ENCODE results near the gene SEC14L2.

The SEC14L2 gene

DNA sequence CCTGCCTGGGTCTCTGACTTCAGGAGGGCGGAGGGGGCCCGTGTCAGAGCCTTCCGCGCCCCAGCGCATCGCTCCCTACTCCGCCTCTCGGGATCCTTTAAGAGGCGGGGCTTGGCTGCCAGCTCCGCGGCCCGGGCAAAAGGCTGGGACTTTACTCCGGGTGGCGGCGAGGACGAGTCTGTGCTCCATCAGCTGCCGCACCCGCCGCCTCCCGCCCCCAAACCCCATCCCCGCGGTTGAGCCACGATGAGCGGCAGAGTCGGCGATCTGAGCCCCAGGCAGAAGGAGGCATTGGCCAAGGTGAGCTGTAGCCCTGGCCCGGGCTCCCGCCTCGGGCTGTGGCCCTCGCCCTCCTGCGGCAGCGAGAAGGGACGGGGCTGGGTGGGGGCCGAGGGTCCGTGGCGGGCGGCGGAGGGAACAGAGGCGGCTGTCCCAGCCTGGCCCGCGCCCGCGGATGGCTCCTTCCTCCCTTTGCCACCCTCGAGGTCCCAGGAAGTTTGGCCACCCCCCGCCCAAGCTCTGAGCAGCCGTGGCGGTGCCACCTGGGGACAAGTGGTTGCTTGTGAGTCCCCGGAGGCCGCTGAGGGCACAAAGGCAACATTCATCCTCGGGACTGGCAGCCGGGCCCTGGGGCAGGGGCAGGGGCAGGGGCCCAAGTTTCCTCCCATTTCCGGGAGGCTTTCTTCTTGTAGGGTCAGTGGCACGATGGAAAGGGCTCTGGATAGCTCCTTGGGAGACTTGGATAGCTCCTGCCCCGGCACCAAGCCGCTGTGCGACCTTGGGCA is at the start of gene SEC14L2:
SEC14L2 (plus strand) TSS at position 148 of the 785 bp plus-strand sequence; CDS start at position 247, 99 bp downstream.
- DNase-seq: no peak

DNA sequence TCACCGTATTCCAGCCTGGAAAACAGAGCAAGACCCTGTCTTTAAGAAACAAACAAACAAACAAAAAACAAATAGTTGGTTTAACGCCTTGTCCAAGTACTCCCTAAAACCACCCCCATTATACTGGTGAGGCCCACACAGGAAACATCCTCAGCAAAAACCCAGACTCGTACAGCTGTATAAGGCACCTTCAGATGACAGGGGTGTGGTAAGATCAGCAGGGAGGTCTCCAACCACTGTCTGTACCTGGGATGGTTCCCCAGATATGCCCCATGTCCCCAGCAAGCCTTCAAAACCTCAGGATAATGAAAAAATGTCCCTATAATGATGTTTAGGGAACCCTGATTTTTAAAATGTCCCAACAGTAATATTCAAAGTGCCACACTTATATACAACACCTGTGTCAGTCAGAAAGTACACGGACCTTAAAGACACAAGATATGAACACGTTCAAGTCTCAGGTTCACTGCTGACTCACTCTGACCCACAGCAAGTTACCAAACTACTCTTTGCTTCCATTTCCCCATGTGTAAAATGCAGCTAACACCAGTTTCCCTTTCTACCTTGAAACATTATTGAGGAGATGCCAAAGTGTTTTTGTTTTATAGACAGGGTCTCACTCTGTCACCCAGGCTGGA is 49.4 kb upstream of the SEC14L2 start:
- DNase-seq: no peak

DNA sequence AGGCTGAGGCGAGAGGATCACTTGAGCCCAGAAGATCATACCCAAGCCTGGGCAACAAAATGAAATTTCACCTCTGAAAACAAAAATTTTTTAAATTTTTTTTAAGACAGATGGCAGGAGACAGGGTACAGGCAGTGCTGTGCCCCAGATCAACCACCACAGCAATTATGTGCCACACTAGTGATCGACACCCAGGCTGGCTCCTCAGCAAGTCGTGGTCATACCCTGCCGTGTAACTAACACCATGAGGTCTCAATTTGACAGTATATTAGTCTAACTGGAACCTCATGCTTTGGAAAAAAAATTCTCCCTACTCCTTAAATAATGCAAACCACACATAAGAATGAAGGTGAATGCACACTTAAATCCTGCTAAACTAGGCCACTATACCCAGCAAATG is 48.4 kb upstream of the SEC14L2 start:
- DNase-seq: no peak

DNA sequence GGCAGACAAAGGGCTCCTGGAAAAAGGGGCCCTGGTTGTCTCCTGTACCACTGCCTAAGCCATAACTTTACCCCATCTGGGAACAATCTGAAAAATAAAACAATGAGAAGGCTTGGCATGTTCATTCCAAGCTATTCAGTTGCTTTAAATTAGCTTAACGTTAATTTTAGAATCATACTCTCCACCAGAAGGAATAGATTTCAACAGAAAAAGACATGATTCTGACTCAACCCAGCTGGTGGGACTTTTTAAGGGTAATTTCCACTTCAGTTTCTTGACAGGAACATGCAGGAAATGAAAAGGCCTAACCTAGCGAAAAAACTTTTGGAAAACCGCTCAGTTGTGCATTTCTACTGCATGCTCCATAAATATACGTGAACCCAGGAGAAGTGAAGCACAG is 48.0 kb upstream of the SEC14L2 start:
- DNase-seq: no peak

DNA sequence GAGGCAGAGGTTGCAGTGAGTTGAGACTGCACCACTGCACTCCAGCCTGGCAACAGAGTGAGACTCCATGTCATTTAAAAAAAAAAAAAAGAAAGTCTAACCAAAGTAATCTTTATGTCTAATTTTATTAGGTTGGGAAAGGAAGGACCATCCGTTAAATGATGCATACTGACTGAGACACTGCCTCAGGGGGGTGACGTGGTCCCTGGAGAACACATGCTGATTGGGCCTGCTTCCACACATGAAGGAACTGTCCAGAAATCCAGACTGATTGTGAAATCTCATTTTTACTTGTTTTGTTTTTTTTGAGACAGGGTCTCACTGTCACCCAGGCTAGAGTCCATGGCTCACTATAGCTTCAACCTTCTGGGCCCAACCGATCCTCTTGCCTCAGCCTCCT is 45.6 kb upstream of the SEC14L2 start:
- no peak for DNase-seq

DNA sequence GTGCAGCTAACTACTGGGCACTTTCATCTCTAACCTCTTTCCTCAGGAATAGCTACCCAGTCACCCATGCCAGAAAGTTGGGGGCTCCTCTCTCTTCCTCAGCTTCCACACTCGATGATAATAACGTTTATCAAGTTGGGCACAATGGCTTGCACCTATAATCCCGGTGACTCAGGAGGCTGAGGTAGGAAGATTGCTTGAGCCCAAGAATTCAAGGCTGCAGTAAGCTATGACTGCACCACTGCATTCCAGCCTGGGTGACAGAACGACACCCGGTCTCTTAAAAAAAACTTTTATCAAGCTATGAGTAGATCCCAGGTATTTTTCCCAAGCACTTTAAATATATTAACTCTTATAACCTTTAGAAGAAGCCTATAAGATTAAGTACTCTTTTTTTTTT is 42.2 kb upstream of the SEC14L2 start:
- no peak for DNase-seq

DNA sequence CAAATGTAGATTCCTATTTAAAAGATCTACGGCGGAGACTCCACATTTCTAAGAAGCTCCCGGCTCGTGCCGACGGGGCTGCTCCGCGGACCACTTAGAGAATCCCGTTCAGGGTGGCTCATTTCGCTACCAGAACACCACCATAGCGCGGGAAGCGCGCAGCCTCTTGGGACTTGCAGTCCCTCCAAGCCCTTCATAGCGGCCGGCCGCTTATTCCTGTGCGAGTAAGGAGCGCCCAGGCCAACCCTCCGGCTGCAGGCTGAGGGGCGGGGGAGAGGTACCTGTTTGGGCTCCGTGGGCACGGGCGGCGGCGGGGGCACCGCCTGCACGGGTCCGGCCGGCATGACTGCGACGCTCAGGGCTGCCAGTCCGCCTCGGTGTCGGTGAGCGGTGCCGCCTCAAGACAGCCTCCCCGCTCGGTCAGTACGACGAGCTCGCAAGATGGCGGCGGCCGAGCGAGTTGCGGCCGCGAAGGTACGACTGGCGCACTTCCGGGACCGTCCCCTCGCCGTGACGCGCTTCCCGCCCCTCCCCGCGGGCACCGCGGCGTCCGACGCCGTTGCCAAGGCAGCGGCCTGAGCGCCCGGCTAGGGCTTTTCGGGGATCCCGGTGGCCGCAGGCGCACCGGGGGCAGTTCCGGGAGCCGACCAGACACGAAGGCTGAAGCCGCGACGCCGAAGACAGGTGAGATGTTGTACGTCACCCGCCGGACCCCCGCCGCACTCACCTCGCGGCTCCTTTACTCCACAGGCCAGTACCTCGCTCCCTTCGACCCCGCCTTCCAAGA is 40.2 kb upstream of the SEC14L2 start, which contains the start of the genes CCDC157 and SF3A1:
CCDC157 (plus strand) TSS at position 559 of the 787 bp plus-strand sequence. CDS start 8,994 bp downstream, outside the sequence.
SF3A1 (minus strand) TSS at position 446 of the 787 bp plus-strand sequence; CDS start at position 344, 102 bp downstream.
- DNase-seq: peak; percentile 79

DNA sequence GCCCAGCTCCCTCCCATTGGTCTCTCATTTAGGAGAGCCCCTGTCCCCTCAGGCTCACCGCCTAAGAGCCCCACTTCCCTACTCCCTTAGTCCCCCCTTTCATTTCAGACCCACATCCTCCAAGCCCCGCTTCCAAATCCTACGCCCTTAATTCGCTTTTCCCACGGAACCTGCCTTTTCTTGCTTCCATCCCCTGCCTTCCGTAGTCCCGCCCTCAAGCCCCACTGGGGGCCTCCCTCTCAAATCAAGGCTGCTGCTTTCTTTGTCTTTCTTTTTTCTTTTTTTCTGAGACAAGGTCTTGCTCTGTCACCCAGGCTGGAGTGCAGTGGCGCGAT is 39.6 kb upstream of the SEC14L2 start:
- DNase-seq: no peak

DNA sequence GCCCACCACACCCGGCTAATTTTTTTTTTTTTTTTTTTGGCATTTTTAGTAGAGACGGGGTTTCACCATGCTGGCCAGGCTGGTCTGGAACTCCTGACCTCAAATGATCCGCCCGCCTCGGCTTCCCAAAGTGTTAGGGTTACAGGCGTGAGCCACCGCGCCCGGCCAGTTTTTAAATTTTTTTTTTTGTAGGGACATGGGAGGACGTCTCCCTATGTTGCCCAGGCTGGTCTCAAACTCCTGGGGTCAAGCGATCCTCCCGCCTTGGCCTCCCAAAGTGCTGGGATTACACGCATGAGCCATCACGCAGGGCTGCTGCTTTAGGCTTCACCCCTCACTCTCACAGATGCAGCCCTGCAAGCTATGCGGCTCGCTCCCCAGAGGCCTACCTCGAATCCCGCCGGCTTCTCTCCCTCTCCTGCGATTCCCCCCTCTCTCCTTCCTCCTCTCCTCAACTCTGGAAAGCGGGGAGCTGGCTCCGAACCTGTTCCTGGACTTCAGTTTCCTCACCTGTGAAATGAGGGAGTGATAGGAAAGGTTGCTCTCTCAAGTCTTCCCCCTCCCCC is 39.1 kb upstream of the SEC14L2 start:
- no peak for DNase-seq

DNA sequence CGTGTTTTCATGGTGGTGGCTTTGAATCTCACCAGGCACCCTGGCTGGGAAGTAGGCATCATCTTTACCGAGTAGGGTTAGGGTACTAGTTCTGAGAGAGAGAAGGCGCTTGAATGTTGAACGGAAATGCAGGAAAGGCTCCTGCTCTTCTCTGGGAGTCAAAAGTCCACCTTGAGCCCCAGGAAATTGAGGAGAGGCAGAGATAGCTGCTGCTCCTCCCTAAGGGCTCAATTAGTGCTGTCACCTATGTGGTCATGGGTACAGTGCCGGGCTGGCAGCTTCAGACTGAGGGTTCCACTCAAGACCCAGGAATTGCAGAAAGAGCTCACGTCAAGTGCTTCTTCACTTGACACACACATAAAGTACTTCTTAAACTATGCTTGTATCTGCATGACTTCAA is 38.3 kb upstream of the SEC14L2 start:
- no peak for DNase-seq

DNA sequence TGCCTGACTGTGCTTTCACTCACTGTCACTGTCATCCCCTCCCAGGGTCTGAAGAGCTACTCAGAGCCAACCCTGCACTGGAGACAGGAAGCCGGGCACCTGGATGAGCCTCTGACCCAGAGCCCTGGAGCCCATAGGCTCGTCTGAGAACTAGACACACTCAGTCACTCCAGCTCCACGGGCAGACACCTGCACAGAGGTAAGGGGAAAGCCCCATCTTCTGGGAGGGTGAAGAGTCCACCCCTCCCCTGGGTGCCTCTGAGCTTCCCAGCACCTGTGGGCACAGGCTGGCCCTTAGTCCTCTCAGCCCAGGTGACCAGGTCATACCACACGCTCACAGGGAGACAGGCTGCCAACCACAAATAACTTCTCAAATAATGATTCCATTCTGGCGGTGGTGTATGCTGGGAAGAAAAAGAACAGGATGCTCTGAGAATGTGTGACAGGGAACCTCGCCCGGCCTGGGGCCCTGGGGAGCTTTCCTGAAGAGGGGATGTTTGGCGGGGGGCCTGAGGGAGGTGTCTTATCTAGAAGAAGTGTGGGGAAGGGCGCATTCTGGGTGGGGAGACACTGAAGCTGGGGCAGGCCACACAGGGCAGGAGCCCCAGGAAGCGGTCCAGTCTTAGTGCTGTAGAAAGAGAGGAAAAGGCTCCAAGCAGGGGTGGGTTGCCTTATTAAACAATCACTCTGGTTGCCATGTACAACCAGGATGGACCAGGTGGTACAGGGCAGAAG is 34.7 kb upstream of the SEC14L2 start:
- no peak for DNase-seq

DNA sequence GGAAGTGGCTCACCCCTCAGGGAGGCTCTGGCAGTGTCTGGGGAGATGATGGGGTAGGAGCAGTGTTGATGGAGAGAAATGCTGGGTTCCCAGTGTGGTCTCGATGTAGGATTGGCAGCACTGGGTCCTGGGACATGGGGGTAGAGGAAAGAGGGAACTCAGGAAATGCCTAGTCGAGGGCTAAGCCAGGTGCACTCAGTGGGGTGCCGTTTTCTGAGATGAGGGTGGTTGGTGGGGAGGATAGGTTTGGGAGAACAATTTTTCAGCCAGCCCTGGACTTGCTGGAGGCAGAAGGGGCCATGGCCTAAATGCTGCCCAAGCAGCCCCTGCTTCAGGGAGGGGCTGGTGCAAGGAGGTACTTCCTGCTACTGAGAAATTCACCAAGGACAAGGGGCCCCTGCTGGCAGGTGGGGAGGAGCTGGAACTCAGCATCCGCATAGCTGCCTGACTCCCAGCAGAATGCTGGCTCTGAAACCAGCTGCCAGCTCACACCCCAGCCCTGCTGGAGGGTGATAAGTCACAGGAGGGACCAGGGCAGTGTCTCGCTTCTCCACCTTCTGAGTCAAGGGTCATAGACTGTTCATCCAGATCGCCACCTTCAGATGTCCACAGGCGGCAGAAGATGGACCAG is 34.1 kb upstream of the SEC14L2 start:
- DNase-seq: no peak

DNA sequence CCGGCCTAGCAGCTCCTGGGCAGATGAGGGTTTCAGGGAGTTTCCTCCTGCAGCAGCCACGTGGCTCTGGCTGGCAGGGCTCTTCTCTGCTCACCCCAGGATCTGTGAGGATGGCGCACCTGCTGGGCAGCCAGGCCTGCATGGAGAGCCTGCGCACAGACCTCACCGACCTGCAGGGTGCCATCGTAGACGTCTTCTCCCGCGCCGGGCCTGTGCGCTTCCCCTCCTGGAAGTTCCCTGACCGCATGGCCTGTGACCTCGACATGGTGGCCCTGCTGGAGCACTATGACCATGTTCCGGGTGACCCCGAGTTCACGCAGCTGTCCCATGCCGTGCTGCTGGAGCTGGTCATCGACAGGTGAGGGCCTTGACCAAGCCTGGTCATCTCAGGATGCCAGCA is 30.9 kb upstream of the SEC14L2 start:
- DNase-seq: no peak

DNA sequence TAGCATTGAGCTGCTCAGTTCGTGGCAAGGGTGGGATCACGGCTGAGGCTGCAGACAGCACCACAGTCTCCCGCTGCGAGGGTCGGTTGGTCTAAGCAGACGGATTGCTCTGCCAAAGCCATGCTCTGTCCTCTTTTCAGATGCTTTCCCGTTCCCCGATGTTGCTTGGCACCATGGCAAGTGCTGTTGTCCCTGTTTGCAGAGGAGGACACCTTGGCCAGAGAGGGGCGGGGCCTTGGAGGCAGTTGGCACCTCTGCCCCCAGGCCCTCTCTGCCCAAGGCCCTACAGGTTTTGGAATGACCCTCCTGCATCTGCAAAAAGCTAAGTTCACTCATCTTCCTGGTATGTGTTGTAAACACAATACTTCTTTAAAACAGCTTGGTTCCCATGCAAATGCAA is 28.4 kb upstream of the SEC14L2 start:
- DNase-seq: no peak

DNA sequence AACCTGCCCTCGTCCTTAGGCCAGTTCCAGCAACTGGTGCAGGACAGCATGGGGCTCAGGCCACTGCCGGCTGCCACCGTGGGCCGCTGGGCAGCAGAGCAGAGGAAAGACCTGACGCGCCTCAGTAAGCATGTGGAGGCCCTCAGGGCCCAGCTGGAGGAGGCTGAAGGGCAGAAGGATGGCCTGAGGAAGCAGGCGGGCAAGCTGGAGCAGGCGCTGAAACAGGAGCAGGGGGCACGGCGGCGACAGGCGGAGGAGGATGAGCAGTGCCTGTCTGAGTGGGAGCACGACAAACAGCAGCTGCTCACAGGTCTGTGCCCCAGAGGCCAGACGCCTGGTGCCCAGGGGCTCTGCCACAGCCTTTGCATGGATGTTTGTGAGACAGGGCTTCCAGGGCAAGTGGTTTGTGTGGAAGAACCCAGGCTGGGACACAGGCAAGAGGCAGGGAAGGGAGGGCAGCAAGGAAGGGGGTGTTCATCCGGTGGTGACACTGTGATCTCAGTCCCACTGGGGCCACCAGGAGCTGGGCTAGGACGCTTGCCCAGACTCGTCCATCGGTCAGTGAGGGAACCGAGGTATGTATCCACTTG is 26.1 kb upstream of the SEC14L2 start:
- DNase-seq: no peak

DNA sequence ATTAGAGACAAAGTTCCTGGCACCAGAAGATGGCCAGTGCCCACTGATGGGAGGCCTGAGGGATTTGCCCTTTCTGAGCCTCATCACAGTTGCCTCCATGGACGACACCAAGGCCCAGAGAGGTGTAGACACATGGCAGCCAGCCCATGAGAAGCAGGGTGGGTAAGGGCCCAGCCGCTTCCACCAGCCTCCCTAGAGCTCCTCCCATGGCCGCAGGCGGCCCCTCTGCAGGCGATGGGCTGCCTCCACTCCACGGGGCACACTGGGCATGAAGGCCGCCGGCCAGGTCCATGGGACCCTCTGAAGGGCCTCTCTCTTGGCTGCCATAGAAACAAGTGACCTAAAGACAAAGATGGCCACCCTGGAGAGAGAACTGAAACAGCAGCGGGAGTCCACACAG is 25.5 kb upstream of the SEC14L2 start:
- DNase-seq: no peak

DNA sequence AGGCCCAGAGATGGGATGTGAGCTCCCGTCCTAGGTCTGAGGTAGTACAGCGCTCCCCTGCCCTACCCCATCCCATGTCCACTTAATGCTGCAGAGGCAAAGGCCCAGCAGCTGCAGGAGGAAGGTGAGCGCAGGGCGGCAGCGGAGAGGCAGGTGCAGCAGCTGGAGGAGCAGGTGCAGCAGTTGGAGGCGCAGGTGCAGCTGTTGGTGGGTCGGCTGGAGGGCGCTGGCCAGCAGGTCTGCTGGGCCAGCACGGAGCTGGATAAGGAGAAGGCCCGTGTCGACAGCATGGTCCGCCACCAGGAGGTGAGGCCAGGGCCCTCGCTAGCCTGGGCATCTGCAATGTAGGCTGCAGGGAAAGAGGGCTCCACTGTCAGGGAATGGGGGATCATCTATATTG is 24.8 kb upstream of the SEC14L2 start:
- no peak for DNase-seq

DNA sequence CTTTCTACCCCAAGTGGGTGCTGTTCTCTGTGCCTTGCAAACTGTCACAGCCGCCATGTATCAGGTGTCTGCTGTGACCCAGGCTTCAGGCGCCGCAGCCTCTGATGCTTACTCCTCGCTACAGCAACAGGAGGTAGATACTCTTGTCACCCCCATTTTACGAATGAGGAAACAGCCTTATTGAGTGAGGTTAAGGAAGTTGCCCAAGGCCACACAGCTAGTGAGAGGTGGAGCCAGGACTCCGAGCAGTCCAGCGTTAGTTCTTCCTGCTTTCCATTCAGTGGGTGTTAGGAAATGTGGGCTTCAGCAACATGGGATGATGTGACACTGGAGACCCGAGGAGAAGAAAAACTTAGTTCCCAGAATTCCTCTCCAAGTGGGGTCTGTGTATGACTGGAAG is 23.9 kb upstream of the SEC14L2 start:
- peak; percentile 84 for DNase-seq

DNA sequence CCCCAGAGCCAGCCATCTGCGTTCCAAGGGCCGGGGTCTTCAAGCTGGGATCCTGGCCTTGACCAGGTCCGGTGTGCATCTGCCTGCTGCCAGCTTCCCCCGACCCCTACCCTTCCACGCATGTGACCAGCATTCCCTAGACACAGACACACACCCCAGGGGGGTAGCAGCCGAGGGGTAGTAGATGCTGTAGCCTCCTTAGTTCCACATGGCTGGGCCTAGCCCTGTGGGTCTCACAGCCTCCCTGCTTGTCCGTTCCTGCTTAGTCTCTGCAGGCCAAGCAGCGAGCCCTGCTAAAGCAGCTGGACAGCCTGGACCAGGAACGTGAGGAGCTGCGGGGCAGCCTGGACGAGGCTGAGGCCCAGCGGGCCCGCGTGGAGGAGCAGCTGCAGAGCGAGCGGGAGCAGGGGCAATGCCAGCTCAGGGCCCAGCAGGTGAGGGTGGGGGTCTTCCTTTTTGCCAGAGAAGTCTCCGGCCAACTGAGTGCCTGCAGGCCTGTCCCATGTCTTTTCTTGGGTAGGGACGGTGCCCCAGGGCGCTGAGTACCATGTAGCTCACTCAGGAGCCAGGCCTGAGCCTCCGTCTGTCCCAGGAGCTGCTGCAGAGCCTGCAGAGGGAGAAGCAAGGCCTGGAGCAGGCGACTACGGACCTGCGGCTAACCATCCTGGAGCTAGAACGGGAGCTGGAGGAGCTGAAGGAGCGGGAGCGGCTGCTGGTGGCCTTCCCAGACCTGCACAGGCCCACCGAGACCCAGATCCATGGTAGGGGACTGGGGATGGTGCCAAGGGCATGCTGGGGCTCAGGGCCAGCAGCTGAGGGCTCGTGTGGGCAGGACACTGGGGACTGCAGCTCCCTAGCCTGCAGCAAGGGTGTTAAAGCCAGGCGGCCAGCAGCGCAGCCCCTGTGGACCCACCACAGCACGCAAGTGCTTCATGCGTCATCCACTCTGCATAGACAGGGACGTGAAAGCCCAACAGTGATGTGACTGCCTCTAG is 23.2 kb upstream of the SEC14L2 start:
- DNase-seq: no peak

DNA sequence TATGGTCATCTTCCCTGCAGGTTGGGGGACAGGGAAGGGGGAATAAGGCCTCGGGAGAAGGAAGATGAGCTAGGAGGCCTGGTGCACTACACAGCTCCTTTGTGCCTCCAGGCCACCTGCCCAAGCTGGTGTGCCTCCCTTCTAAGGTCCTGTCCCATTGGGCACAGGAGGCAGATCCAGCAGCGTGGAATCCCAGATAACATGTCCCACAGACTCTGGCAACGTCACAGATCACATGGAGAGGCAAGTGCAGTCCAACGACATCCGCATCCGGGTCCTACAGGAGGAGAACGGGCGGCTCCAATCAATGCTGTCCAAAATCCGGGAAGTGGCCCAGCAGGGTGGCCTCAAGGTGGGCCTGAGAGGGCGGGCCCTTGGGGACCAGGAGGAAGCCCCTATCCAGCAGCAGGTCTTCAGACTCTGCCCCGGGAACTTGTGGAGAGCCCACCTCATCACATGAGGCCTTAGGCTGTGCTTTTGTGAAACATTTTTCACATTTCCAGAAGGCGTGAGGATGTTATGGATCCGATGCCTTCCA is 21.4 kb upstream of the SEC14L2 start:
- DNase-seq: no peak

All from MV-4-11 (cell line).